ENCODE measurements around the gene HCAR3. TPM values are rescaled to one million over a fixed set of nuclear protein-coding genes. Genes with fewer than 3 reads are reported as not detected.
"Not testable (repeated sequence)": the region's sequence is repeated elsewhere in the genome, so short reads cannot be mapped to it uniquely, and the experiment has no call there.

HCAR3 gene
- total and polyA plus RNA-seq, 2 experiments from 2014 or later = not detected

GRCh38 chr12:122686538-122686937, 30.1 kb downstream of the HCAR3 start:
- DNase-seq (ENCODE audit: low read depth in 1 of 2, low spot score in 1 of 2) = no peak
- TF ChIP-seq, protein P1, sequence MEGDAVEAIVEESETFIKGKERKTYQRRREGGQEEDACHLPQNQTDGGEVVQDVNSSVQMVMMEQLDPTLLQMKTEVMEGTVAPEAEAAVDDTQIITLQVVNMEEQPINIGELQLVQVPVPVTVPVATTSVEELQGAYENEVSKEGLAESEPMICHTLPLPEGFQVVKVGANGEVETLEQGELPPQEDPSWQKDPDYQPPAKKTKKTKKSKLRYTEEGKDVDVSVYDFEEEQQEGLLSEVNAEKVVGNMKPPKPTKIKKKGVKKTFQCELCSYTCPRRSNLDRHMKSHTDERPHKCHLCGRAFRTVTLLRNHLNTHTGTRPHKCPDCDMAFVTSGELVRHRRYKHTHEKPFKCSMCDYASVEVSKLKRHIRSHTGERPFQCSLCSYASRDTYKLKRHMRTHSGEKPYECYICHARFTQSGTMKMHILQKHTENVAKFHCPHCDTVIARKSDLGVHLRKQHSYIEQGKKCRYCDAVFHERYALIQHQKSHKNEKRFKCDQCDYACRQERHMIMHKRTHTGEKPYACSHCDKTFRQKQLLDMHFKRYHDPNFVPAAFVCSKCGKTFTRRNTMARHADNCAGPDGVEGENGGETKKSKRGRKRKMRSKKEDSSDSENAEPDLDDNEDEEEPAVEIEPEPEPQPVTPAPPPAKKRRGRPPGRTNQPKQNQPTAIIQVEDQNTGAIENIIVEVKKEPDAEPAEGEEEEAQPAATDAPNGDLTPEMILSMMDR (IDR thresholded peaks at IDR 0.05; ENCODE audit: low read depth, low read length) = no peak
- no peak overlapping the region for H3K4me3 ChIP-seq
- H3K27ac ChIP-seq = no peak overlapping the region
- H3K9me3 ChIP-seq (ENCODE audit: low read depth) = no peaks in the 10 kb centered on the region
- no peaks in the 10 kb centered on the region for H3K27me3 ChIP-seq
- H3K4me1 ChIP-seq (ENCODE audit: low read depth) = no peaks in the 10 kb centered on the region
- H3K36me3 ChIP-seq = no peaks in the 10 kb centered on the region

DNA sequence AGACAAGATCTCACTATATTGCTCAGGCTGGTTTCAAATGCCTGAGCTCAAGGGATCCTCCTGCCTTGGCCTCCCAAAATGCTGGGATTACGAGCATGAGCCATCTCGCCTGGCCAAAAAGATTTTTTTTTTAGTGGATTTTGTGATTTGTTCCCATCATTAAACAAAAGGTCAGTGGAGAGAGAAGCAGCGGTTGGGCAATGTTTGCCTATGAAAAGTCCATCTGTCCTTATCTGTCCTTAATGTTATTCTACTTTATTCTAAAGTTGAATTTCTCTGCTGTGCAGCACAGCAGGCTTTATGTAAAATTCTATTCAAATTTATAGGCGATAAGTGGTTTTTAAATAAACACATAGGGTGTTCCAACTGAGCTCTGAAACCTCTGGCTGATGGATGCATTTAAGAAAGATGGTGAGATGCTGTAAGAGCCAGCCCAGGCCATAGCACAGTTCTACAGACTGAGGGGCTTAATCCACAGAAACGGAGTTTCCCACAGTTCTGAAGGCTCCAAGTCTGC, 32.3 kb downstream of the HCAR3 start:
- no peak for DNase-seq (ENCODE audit: low read depth in 1 of 2, low spot score in 1 of 2)
- Histone ChIP-seq H3K4me1 (ENCODE audit: low read depth) (no peaks in the 10 kb centered on the region), H3K27ac (no peak overlapping the region), H3K9me3 (ENCODE audit: low read depth) (no peaks in the 10 kb centered on the region), H3K36me3 (no peaks in the 10 kb centered on the region), H3K27me3 (no peaks in the 10 kb centered on the region), H3K4me3 (no peak overlapping the region)
- TF ChIP-seq, protein P1 (IDR thresholded peaks at IDR 0.05; ENCODE audit: low read depth, low read length) = no peak

- Histone ChIP-seq H3K36me3 (no peaks in the 10 kb centered on the region), H3K27ac (no peak overlapping the region), H3K27me3 (no peaks in the 10 kb centered on the region), H3K4me1 (ENCODE audit: low read depth) (no peaks in the 10 kb centered on the region), H3K9me3 (ENCODE audit: low read depth) (no peaks in the 10 kb centered on the region), H3K4me3 (no peak overlapping the region)
- TF ChIP-seq, protein P1 (IDR thresholded peaks at IDR 0.05; ENCODE audit: low read depth, low read length) = no peak
- DNase-seq (ENCODE audit: low read depth in 1 of 2, low spot score in 1 of 2) = peak in 1 of 2 donors; percentile 84
Measured at GRCh38 chr12:122681814-122682213, 34.8 kb downstream of the HCAR3 start.

- H3K27me3 ChIP-seq; DNase-seq (ENCODE audit: low read depth in 1 of 2, low spot score in 1 of 2); H3K9me3 ChIP-seq (ENCODE audit: low read depth); H3K36me3 ChIP-seq; H3K27ac ChIP-seq; H3K4me1 ChIP-seq (ENCODE audit: low read depth); H3K4me3 ChIP-seq: not testable (repeated sequence)
Measured at GRCh38 chr12:122680989-122681388, 35.6 kb downstream of the HCAR3 start.

DNA sequence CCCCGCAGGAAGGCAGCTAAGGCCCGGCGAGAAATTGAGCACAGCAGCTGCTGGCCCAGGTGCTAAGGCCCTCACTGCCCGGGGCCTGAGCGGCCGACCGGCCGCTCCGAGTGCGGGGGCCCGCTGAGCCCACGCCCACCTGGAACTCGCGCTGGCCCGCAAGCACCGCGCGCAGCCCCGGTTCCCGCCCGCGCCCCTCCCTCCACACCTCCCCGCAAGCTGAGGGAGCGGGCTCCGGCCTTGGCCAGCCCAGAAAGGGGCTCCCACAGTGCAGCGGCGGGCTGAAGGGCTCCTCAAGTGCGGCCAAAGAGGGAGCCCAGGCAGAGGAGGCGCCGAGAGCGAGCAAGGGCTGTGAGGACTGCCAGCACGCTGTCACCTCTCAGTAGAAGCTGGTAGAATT, 39.8 kb downstream of the HCAR3 start:
- H3K9me3 ChIP-seq (ENCODE audit: low read depth); H3K4me3 ChIP-seq; H3K27ac ChIP-seq; H3K27me3 ChIP-seq; DNase-seq (ENCODE audit: low read depth in 1 of 2, low spot score in 1 of 2); H3K36me3 ChIP-seq; H3K4me1 ChIP-seq (ENCODE audit: low read depth): not testable (repeated sequence)

- H3K27ac ChIP-seq; H3K27me3 ChIP-seq; H3K4me1 ChIP-seq (ENCODE audit: low read depth); H3K4me3 ChIP-seq; H3K36me3 ChIP-seq; DNase-seq (ENCODE audit: low read depth in 1 of 2, low spot score in 1 of 2); H3K9me3 ChIP-seq (ENCODE audit: low read depth): not testable (repeated sequence)
Measured at GRCh38 chr12:122676015-122676414, 40.6 kb downstream of the HCAR3 start.

DNA sequence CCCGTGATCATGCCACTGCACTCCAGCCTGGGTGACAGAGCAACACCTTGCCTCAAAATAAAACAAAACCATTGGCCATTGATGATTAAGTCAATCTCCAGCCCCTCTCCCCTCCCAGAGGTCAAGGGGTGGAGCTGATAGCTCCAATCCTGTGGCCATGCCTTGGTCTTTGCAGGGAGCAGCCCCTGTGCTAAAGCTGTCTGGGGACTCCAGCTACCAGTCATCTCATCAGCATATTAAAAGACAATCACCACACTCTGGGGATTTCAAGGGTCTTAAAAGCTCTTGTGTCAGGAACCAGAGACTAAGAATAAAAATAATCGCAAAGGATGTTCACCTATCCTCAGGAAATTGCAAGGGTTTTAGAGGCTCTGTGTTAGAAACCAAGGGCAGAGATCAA, 44.1 kb downstream of the HCAR3 start:
- no peaks in the 10 kb centered on the region for H3K36me3 ChIP-seq
- no peaks in the 10 kb centered on the region for H3K27me3 ChIP-seq
- no peak overlapping the region for H3K27ac ChIP-seq
- no peak for DNase-seq (ENCODE audit: low read depth in 1 of 2, low spot score in 1 of 2)
- H3K4me3 ChIP-seq = no peak overlapping the region
- TF ChIP-seq, protein P1 (IDR thresholded peaks at IDR 0.05; ENCODE audit: low read depth, low read length) = no peak
- H3K4me1 ChIP-seq (ENCODE audit: low read depth) = no peaks in the 10 kb centered on the region
- no peaks in the 10 kb centered on the region for H3K9me3 ChIP-seq (ENCODE audit: low read depth)

Measured in cardiac muscle cell (in vitro differentiated cells and primary cell).